Measurements from ENCODE around the gene PIK3R1. TPM values are rescaled to one million over a fixed set of nuclear protein-coding genes. Genes with fewer than 3 reads are reported as not detected.

Gene PIK3R1
- total RNA-seq, 1 experiment from 2014 or later, result 11.3 TPM

GRCh38 chr5:68336200-68336599 lies 120.6 kb downstream of the PIK3R1 start:
- Histone ChIP-seq H4K5ac (ENCODE audit: insufficient read length, low read depth, low read length) (no peak overlapping the region), H3K79me2 (ENCODE audit: insufficient read depth, low read length) (no peaks in the 10 kb centered on the region), H3K4ac (ENCODE audit: low read depth, low read length) (no peak overlapping the region), H3T11ph (ENCODE audit: low read length) (no peak overlapping the region), H4K91ac (ENCODE audit: insufficient read length, low read depth, low read length) (no peak overlapping the region), H2BK12ac (ENCODE audit: insufficient read length, low read depth, low read length) (no peak overlapping the region), H2BK5ac (ENCODE audit: insufficient read length, low read length) (no peak overlapping the region), H3K4me1 (ENCODE audit: insufficient read depth, low read length) (no peaks in the 10 kb centered on the region), H2BK20ac (ENCODE audit: low read depth, low read length, poor library complexity, severe bottlenecking) (no peak overlapping the region), H3K4me2 (ENCODE audit: insufficient read depth, insufficient read length, low read length) (no peak overlapping the region), H2AFZ (ENCODE audit: low read length) (no peak overlapping the region), H3K23me2 (ENCODE audit: insufficient read length, low read depth, low read length, poor library complexity, severe bottlenecking) (no peaks in the 10 kb centered on the region), H3K14ac (ENCODE audit: insufficient read depth, low read length) (no peak overlapping the region), H3K9me3 (ENCODE audit: control insufficient read depth, low read depth, low read length) (no peaks in the 10 kb centered on the region), H2BK15ac (ENCODE audit: low read depth, low read length) (no peak overlapping the region), H3K79me1 (ENCODE audit: insufficient read depth, low read depth, low read length, poor library complexity, severe bottlenecking) (no peaks in the 10 kb centered on the region), H3K9ac (ENCODE audit: extremely low read depth, insufficient read length, low read length) (no peak overlapping the region), H4K20me1 (ENCODE audit: control insufficient read depth, insufficient read depth, insufficient read length) (no peaks in the 10 kb centered on the region), H3K18ac (ENCODE audit: insufficient read length, low read depth, low read length) (no peak overlapping the region), H2AK5ac (ENCODE audit: insufficient read length, low read length) (no peak overlapping the region), H3K27ac (ENCODE audit: insufficient read length, low read depth, low read length) (no peak overlapping the region), H2BK120ac (ENCODE audit: low read depth, low read length, poor library complexity, severe bottlenecking) (no peak overlapping the region), H3K27me3 (ENCODE audit: insufficient read depth, low read length) (no peaks in the 10 kb centered on the region), H4K8ac (replicated peaks; ENCODE audit: insufficient read length, low read depth, low read length) (no peak overlapping the region), H3K23ac (ENCODE audit: insufficient read length, low read depth, low read length) (no peak overlapping the region), H3K56ac (ENCODE audit: insufficient read length, low read depth, low read length) (no peak overlapping the region)
- TF ChIP-seq CTCF (conservative IDR thresholded peaks at IDR 0.05), result no peak
- Mint-ChIP-seq H3K4me1 (peaks cover 0 to 3% of the 10 kb centered on the region in 2 experiments; a peak in 1 of 4 replicates), H3K27ac (no peak overlapping the region), H3K4me3 (no peak overlapping the region), H3K27me3 (ENCODE audit: low read depth) (no peaks in the 10 kb centered on the region), H3K36me3 (ENCODE audit: insufficient read depth in 1 of 3, low read depth in 3 of 3) (0 out of 7 replicates have a peak, but pooled peaks cover 0 to 2% (median 0%) of the 10 kb centered on the region in 3 experiments), H3K9me3 (no peaks in the 10 kb centered on the region; a peak in 1 of 5 replicates)
- DNase-seq, result no peak

All from H9 (cell line).